H1 (cell line): ENCODE results near the gene PHF1. TPM values are rescaled to one million over a fixed set of nuclear protein-coding genes. Genes with fewer than 3 reads are reported as not detected.

Source experiments
- CTCF ChIA-PET: fragments of 300-600 bp; sonication (Branson Sonifier 250); formaldehyde crosslinking; loops from one replicate; lab custom pipeline; 2021; ENCODE audit not compliant: partially characterized antibody; lab: Charles Lee
- POLR2A ChIA-PET: fragments of 300-600 bp; sonication (Branson Sonifier 250); formaldehyde crosslinking; loops from one replicate; lab custom pipeline; 2021; ENCODE audit warnings: inconsistent platforms; ENCODE audit not compliant: partially characterized antibody; lab: Charles Lee
- DNase-seq, 2 experiments: peaks; one replicate each; pipeline versions ENCODE4 v3.0.0 to v3.0.0-alpha.2; 2010 to 2022; ENCODE audit warnings: low spot score in 2 of 2, low read depth in 1 of 2, mixed read lengths in 1 of 2
- FAIRE-seq: peaks from 2 replicates; lab custom pipeline; 2011; peaks lifted over from hg19 to GRCh38; lab: Jason Lieb, UNC
- H2AFZ ChIP-seq: 2 replicates; pipeline ENCODE4 v1.8.1; 2012; ENCODE audit warnings: low read length, inconsistent platforms
- H2AK5ac ChIP-seq: 2 replicates; pipeline ENCODE4 v1.6.1; 2013; ENCODE audit warnings: low read depth, low read length
- H2BK120ac ChIP-seq: replicated peaks from 2 replicates; pipeline ENCODE3; 2013; ENCODE audit warnings: low read depth, low read length, inconsistent platforms
- H2BK12ac ChIP-seq: 2 replicates; pipeline ENCODE4 v1.6.1; 2013; ENCODE audit warnings: low read depth, low read length
- H2BK15ac ChIP-seq: 2 replicates; pipeline ENCODE4 v1.6.1; 2013; ENCODE audit warnings: low read length
- H2BK20ac ChIP-seq: 2 replicates; pipeline ENCODE4 v1.6.1; 2013; ENCODE audit warnings: low read length
- H2BK5ac ChIP-seq: 2 replicates; pipeline ENCODE4 v1.6.1; 2013; ENCODE audit warnings: low read depth, low read length
- H3K14ac ChIP-seq: 2 replicates; pipeline ENCODE4 v1.6.1; 2013; ENCODE audit warnings: inconsistent platforms; ENCODE audit not compliant: insufficient read length
- H3K18ac ChIP-seq: 2 replicates; pipeline ENCODE4 v1.6.1; 2013; ENCODE audit warnings: low read length; ENCODE audit errors: extremely low read depth
- H3K23ac ChIP-seq: 2 replicates; pipeline ENCODE4 v1.6.1; 2013; ENCODE audit warnings: inconsistent platforms; ENCODE audit not compliant: insufficient read length
- H3K23me2 ChIP-seq: 2 replicates; pipeline ENCODE4 v1.6.1; 2013; ENCODE audit warnings: low read depth, low read length
- H3K27ac ChIP-seq: 2 replicates; pipeline ENCODE4 v1.6.1; 2011; ENCODE audit warnings: low read depth, low read length, inconsistent platforms
- H3K27me3 ChIP-seq, 4 experiments: replicated peaks in 1 of 4; 1 replicate in 1 of 4; 2 replicates in 3 of 4; pipeline versions ENCODE4 v1.6.1 to v1.8.1; 2011 to 2013; ENCODE audit warnings: low read length in 3 of 4, mild to moderate bottlenecking in 3 of 4, inconsistent platforms in 2 of 4, mixed read lengths in 2 of 4, moderate library complexity in 1 of 4; ENCODE audit not compliant: control insufficient read depth in 3 of 4, insufficient read depth in 3 of 4; ENCODE audit errors: extremely low read depth in 1 of 4
- H3K36me3 ChIP-seq, 4 experiments: 2 replicates each; pipeline versions ENCODE4 v1.6.1 to v1.8.1; 2011 to 2013; ENCODE audit warnings: mild to moderate bottlenecking in 4 of 4, low read length in 3 of 4, moderate library complexity in 2 of 4, control low read depth in 1 of 4, inconsistent platforms in 1 of 4; ENCODE audit not compliant: insufficient read depth in 4 of 4, control insufficient read depth in 2 of 4
- H3K4ac ChIP-seq: replicated peaks from 2 replicates; pipeline ENCODE3; 2013; ENCODE audit warnings: low read length, low read depth, mixed read lengths, inconsistent platforms; ENCODE audit not compliant: insufficient read length
- H3K4me1 ChIP-seq, 4 experiments: replicated peaks in 1 of 4; 1 replicate in 1 of 4; 2 replicates in 3 of 4; pipeline versions ENCODE4 v1.6.1 to v1.8.1; 2011 to 2013; ENCODE audit warnings: low read length in 3 of 4, inconsistent platforms in 2 of 4, mixed read lengths in 1 of 4; ENCODE audit not compliant: insufficient read depth in 4 of 4, control insufficient read depth in 3 of 4
- H3K4me2 ChIP-seq, 2 experiments: 2 replicates each; pipeline versions ENCODE4 v1.6.1 to v1.8.1; 2011 to 2013; ENCODE audit warnings: low read depth in 2 of 2, low read length in 2 of 2, control low read depth in 1 of 2, inconsistent platforms in 1 of 2, mild to moderate bottlenecking in 1 of 2; ENCODE audit not compliant: insufficient read depth in 1 of 2
- H3K4me3 ChIP-seq, 4 experiments: fragments of 200-600, 300-600 bp in 1 of 4; sonication (generic), shearing (Covaris generic), sonication (Bioruptor Twin) in 1 of 4; 2 replicates each; pipeline versions ENCODE4 v1.5.1 to v1.8.1; 2011 to 2016; ENCODE audit warnings: low read length in 4 of 4, low read depth in 3 of 4, control low read depth in 2 of 4, inconsistent platforms in 2 of 4, mild to moderate bottlenecking in 2 of 4, mixed read lengths in 1 of 4, moderate library complexity in 1 of 4; ENCODE audit not compliant: insufficient read depth in 2 of 4; ENCODE audit errors: extremely low read depth in 1 of 4
- H3K56ac ChIP-seq: replicated peaks from 2 replicates; pipeline ENCODE3; 2013; ENCODE audit warnings: low read depth, mild to moderate bottlenecking, mixed read lengths, low read length, inconsistent platforms; ENCODE audit not compliant: insufficient read length
- H3K79me1 ChIP-seq: 2 replicates; pipeline ENCODE4 v1.6.1; 2013; ENCODE audit warnings: low read depth, low read length, control low read depth
- H3K79me2 ChIP-seq, 2 experiments: 2 replicates each; pipeline versions ENCODE4 v1.6.1 to v1.8.1; 2012 to 2013; ENCODE audit warnings: low read length in 2 of 2, mild to moderate bottlenecking in 2 of 2, inconsistent platforms in 1 of 2; ENCODE audit not compliant: insufficient read depth in 2 of 2, control insufficient read depth in 1 of 2
- H3K9ac ChIP-seq, 4 experiments: replicated peaks in 1 of 4; 1 replicate in 1 of 4; 2 replicates in 3 of 4; pipeline versions ENCODE4 v1.6.1 to v1.8.1; 2011 to 2013; ENCODE audit warnings: low read depth in 3 of 4, low read length in 3 of 4, control low read depth in 2 of 4, mild to moderate bottlenecking in 2 of 4, moderate library complexity in 2 of 4, inconsistent platforms in 1 of 4; ENCODE audit errors: extremely low read depth in 1 of 4
- H3K9me3 ChIP-seq, 2 experiments: 2 replicates each; pipeline versions ENCODE4 v1.6.1 to v1.8.1; 2012 to 2013; ENCODE audit warnings: mild to moderate bottlenecking in 2 of 2, moderate library complexity in 2 of 2, control low read depth in 1 of 2, inconsistent platforms in 1 of 2, low read depth in 1 of 2, low read length in 1 of 2, mixed read lengths in 1 of 2; ENCODE audit not compliant: insufficient read depth in 2 of 2
- H4K20me1 ChIP-seq, 2 experiments: replicated peaks in 1 of 2; 2 replicates each; pipeline versions ENCODE3 to v1.8.1; 2011 to 2013; ENCODE audit warnings: inconsistent platforms in 2 of 2, low read length in 2 of 2, mild to moderate bottlenecking in 1 of 2; ENCODE audit not compliant: insufficient read depth in 2 of 2, control insufficient read depth in 1 of 2
- H4K5ac ChIP-seq: 2 replicates; pipeline ENCODE4 v1.6.1; 2013; ENCODE audit warnings: low read length, low read depth, mixed read lengths, inconsistent platforms; ENCODE audit not compliant: insufficient read length
- H4K8ac ChIP-seq: 2 replicates; pipeline ENCODE4 v1.8.0; 2013; ENCODE audit warnings: mild to moderate bottlenecking, moderate library complexity, low read length, inconsistent platforms; ENCODE audit not compliant: insufficient read depth; ENCODE audit errors: extremely low read depth
- H4K91ac ChIP-seq: replicated peaks from 2 replicates; pipeline ENCODE3; 2013; ENCODE audit warnings: low read length, mixed read lengths, inconsistent platforms; ENCODE audit not compliant: insufficient read length
- BCL11A ChIP-seq, 2 experiments: IDR thresholded peaks; one replicate each; pipeline ENCODE4 v1.6.1; 2011; ENCODE audit warnings: low read depth in 2 of 2, low read length in 2 of 2, mild to moderate bottlenecking in 2 of 2
- CHD1 ChIP-seq: IDR thresholded peaks from 2 replicates; pipeline ENCODE4 v1.6.1; 2012; ENCODE audit warnings: low read depth, low read length, improper control_type of control experiment
- GTF2F1 ChIP-seq: IDR thresholded peaks from 2 replicates; pipeline ENCODE4 v1.6.1; 2012; ENCODE audit warnings: low read depth, low read length, improper control_type of control experiment, borderline replicate concordance
- JUN ChIP-seq: IDR thresholded peaks from 2 replicates; pipeline ENCODE4 v1.6.1; 2011; ENCODE audit warnings: low read depth, mild to moderate bottlenecking, improper control_type of control experiment, low read length
- KDM4A ChIP-seq: IDR thresholded peaks from one replicate; pipeline ENCODE4 v1.7.1; 2012; ENCODE audit warnings: low read depth, mild to moderate bottlenecking, moderate library complexity, low read length, inconsistent platforms; ENCODE audit not compliant: severe bottlenecking
- PHF8 ChIP-seq: fragments of 200-600 bp; sonication (generic); conservative IDR thresholded peaks from 2 replicates; pipeline ENCODE4 v1.7.1; 2012; ENCODE audit warnings: low read depth, mild to moderate bottlenecking, inconsistent platforms, low read length, moderate library complexity
- SAP30 ChIP-seq: fragments of 300-600 bp; sonication (generic); IDR thresholded peaks from 2 replicates; pipeline ENCODE4 v1.7.1; 2012; ENCODE audit warnings: low read length, moderate library complexity, mild to moderate bottlenecking, inconsistent platforms; ENCODE audit not compliant: insufficient read depth, insufficient replicate concordance
- SP2 ChIP-seq: IDR thresholded peaks from 2 replicates; pipeline ENCODE4 v1.6.1; 2012; ENCODE audit warnings: mild to moderate bottlenecking, low read length, inconsistent platforms
- YY1 ChIP-seq: IDR thresholded peaks from 2 replicates; pipeline ENCODE4 v1.6.1; 2011; ENCODE audit warnings: low read depth, mild to moderate bottlenecking, low read length
- whole genome bisulfite sequencing, 2 experiments: shearing (Covaris generic) in 1 of 2; methylation state at CpG; one replicate each; pipeline versions ENCODE4 v1.1.6 to v1.1.7; 2013 to 2015; ENCODE audit warnings: low lambda C conversion rate in 2 of 2, mixed read lengths in 2 of 2, inconsistent platforms in 1 of 2, low coverage in 1 of 2, missing lambda C conversion rate in 1 of 2; ENCODE audit not compliant: insufficient replicate concordance in 2 of 2, insufficient coverage in 1 of 2, insufficient read length in 1 of 2; ENCODE audit errors: extremely low coverage in 1 of 2, missing lambda C conversion rate in 1 of 2; 5-methylcytosine and 5-hydroxymethylcytosine counted together
- polyA plus RNA-seq, 7 experiments: library from polyadenylated mRNA; depleted of rRNA in 3 of 7; stranded (reverse) in 5 of 7; unstranded in 2 of 7; fragments of >200 nt in 5 of 7; fragments of 200-250 nt in 2 of 7; gene quantifications; 1 replicate in 5 of 7; 2 replicates in 1 of 7; 4 replicates in 1 of 7; pipeline versions ENCODE4 v1.2.1 to v1.2.3, GENCODE V29; 2011 to 2013; ENCODE audit warnings: missing spikeins in 2 of 7, mixed read lengths in 2 of 7
- total RNA-seq: library from RNA; stranded (reverse); fragmentation: NEBNext Ultra II Directional; extraction: Animal tissue kit (Norgen Biotek cat#: 25700); gene quantifications from 2 replicates; pipeline ENCODE4 v1.2.1, GENCODE V29; 2021

The PHF1 gene
- total and polyA plus RNA-seq, 2 of the 8 experiments (the other 6 are each of a cell fraction or from before 2014, with no cell fraction given), result 47.3 to 78.6 TPM

DNA sequence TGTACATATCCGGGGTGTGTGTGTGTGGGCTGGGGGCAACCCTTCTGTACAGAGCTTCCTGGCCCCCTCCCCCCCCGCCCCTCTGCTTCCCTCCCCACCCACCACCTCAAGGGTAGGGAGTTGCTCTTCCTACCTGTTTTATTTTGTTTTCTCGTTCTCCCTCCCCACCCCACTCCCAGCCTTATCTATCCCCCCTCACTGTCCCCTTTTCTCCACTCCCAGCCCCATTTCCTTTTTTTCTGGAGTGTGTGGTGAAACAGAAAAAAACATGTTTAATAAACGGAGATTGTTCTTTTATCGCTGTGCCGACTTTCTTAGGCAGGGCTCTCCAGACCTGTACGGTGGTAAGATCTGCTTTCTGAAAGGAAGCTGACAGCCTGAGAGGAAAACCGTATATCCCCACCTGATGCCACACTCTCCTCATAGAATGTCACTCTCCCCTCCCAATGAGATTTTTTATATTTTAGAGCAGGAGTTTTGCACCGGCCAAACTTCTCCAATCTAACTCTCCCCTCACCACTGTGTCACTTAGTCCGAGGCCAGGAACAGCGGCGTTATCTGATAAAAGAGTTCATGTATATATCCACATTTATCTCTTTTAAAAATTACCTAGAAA, 42.7 kb downstream of the PHF1 start:
- no peak overlapping the region for H4K8ac ChIP-seq
- H3K23ac ChIP-seq, result no peak overlapping the region
- H2BK12ac ChIP-seq, result no peak overlapping the region
- 80% methylated on average over 11 of the region's 12 CpGs; no CpG with 5 or more reads in 1 of the 2 experiments for WGBS, 2 experiments
- no peak overlapping the region for H3K4ac ChIP-seq
- H4K20me1 ChIP-seq, result peaks cover 0 to 2% of the 10 kb centered on the region in 2 experiments
- POLR2A ChIA-PET, result interaction anchor here (1.0 to 17.2 kb wide), 20 partner anchors 8 to 238 kb away, joined by 3 to 381 read pairs (median 5); partner anchors contain the start of genes B3GALT4, CUTA, KIFC1 and SYNGAP1
- H3K4me1 ChIP-seq, result peaks cover 0 to 5% (median 4%) of the 10 kb centered on the region in 4 experiments; a peak in 6 of 7 replicates
- H2BK120ac ChIP-seq, result no peak overlapping the region
- peaks cover 9% of the 10 kb centered on the region for H3K23me2 ChIP-seq
- FAIRE-seq (no peak), DNase-seq (no peak)
- no peaks in the 10 kb centered on the region for H3K27me3 ChIP-seq
- H3K27ac ChIP-seq, result no peak overlapping the region
- no peak overlapping the region for H4K91ac ChIP-seq
- no peak overlapping the region for H2BK15ac ChIP-seq
- no peak overlapping the region for H3K56ac ChIP-seq
- H4K5ac ChIP-seq, result no peak overlapping the region
- peaks cover 5% of the 10 kb centered on the region for H3K79me1 ChIP-seq
- H3K9me3 ChIP-seq, result no peaks in the 10 kb centered on the region
- H3K4me2 ChIP-seq, result peak overlapping the region; percentile 69 to 81
- H3K18ac ChIP-seq, result no peak overlapping the region
- H3K4me3 ChIP-seq, result peak overlapping the region; percentile 52 to 93 (median 88); a peak in 7 of 8 replicates
- H2AFZ ChIP-seq, result no peak overlapping the region
- no peak overlapping the region for H2BK20ac ChIP-seq
- TF ChIP-seq KDM4A (no peak), BCL11A (IDR thresholded peaks at IDR 0.05; ENCODE audit: low read depth in 2 of 2, low read length in 2 of 2) (no peak), PHF8 (no peak), YY1 (no peak), SP2 (no peak), SAP30 (no peak), CHD1 (no peak), JUN (no peak), GTF2F1 (no peak)
- CTCF ChIA-PET, result interaction anchor here (0.9 kb wide), 1 partner anchor 21 kb away, joined by 3 read pairs; no protein-coding TSS in a partner anchor
- no peak overlapping the region for H2AK5ac ChIP-seq
- H3K9ac ChIP-seq, result no peak overlapping the region; a peak in 2 of 7 replicates
- peaks cover 0 to 13% of the 10 kb centered on the region in 2 experiments; a peak in 2 of 4 replicates for H3K79me2 ChIP-seq
- H3K14ac ChIP-seq, result no peak overlapping the region
- no peak overlapping the region for H2BK5ac ChIP-seq
- H3K36me3 ChIP-seq, result peaks cover 22 to 48% (median 30%) of the 10 kb centered on the region in 4 experiments
